B cell (primary cell): Measurements from ENCODE around the gene CTXND1. TPM values are rescaled to one million over a fixed set of nuclear protein-coding genes. Genes with fewer than 3 reads are reported as not detected.

Experiments
- ATAC-seq: fragments of 200-7000 bp; cut with Tn5 transposase; one replicate; pipeline ENCODE4 v1.10.0; 2021; ENCODE audit warnings: low read depth, mild to moderate bottlenecking, moderate number of reproducible peaks, moderate library complexity
- CTCF ChIA-PET: fragments of 350-600 bp; sonication (Branson Sonifier 250); formaldehyde crosslinking; loops from one replicate; lab custom pipeline; 2021; ENCODE audit warnings: antibody characterized with exemption, inconsistent platforms; lab: Charles Lee
- POLR2A ChIA-PET: fragments of 350-600 bp; sonication (Branson Sonifier 250); formaldehyde crosslinking; loops from one replicate; lab custom pipeline; 2021; ENCODE audit warnings: antibody characterized with exemption; lab: Charles Lee
- DNase-seq: peaks from one replicate; pipeline ENCODE4 v3.0.0; 2013
- H2AFZ ChIP-seq: 2 replicates; pipeline ENCODE4 v1.6.1; 2012; ENCODE audit warnings: mild to moderate bottlenecking, low read depth, low read length; ENCODE audit not compliant: insufficient read depth, poor library complexity, severe bottlenecking
- H3K27ac ChIP-seq, 2 donors: 1 replicate in 1 of 2; 2 replicates in 1 of 2; pipeline ENCODE4 v1.5.1; 2012 to 2013; ENCODE audit warnings: low read length in 2 of 2, mild to moderate bottlenecking in 2 of 2, moderate library complexity in 1 of 2
- H3K27me3 ChIP-seq, 4 experiments: fragments of 200-600 bp in 1 of 4; sonication (generic) in 1 of 4; replicated peaks in 1 of 4; 1 replicate in 2 of 4; 2 replicates in 2 of 4; pipeline versions ENCODE4 v1.6.1 to v1.7.0; 2013 to 2016; ENCODE audit warnings: low read length in 3 of 4, mild to moderate bottlenecking in 2 of 4, mixed read lengths in 1 of 4, moderate library complexity in 1 of 4; ENCODE audit not compliant: insufficient read depth in 4 of 4, control insufficient read depth in 3 of 4; ENCODE audit errors: control extremely low read depth in 1 of 4
- H3K36me3 ChIP-seq, 2 experiments: replicated peaks in 1 of 2; 1 replicate in 1 of 2; 2 replicates in 1 of 2; pipeline versions ENCODE4 v1.6.1 to v1.7.1; 2013; ENCODE audit warnings: low read length in 1 of 2; ENCODE audit not compliant: insufficient read depth in 2 of 2, control insufficient read depth in 1 of 2; ENCODE audit errors: control extremely low read depth in 1 of 2, extremely low read depth in 1 of 2
- H3K4me1 ChIP-seq, 2 donors: fragments of 200-600 bp in 1 of 2; sonication (generic) in 1 of 2; 1 replicate in 1 of 2; 2 replicates in 1 of 2; pipeline versions ENCODE4 v1.5.1 to v1.6.1; 2013 to 2017; ENCODE audit warnings: low read length in 2 of 2; ENCODE audit not compliant: control insufficient read depth in 2 of 2, insufficient read depth in 2 of 2
- H3K4me2 ChIP-seq: replicated peaks from 2 replicates; pipeline ENCODE3; 2012; ENCODE audit warnings: mild to moderate bottlenecking, low read depth, low read length; ENCODE audit not compliant: poor library complexity, severe bottlenecking
- H3K4me3 ChIP-seq, 5 experiments: fragments of 200-600 bp in 1 of 5; sonication (generic) in 1 of 5; 1 replicate in 3 of 5; 2 replicates in 2 of 5; pipeline versions ENCODE4 v1.5.1 to v1.7.0; 2011 to 2016; ENCODE audit warnings: low read length in 4 of 5, mild to moderate bottlenecking in 4 of 5, low read depth in 2 of 5, control low read depth in 1 of 5, moderate library complexity in 1 of 5; ENCODE audit not compliant: insufficient read depth in 1 of 5; ENCODE audit errors: control extremely low read depth in 1 of 5, extremely low read depth in 1 of 5
- H3K79me2 ChIP-seq: fragments of 200-600 bp; sonication (generic); one replicate; pipeline ENCODE4 v1.6.0; 2016; ENCODE audit warnings: low read length; ENCODE audit not compliant: control insufficient read depth, insufficient read depth
- H3K9ac ChIP-seq: fragments of 200-600 bp; sonication (generic); 2 replicates; pipeline ENCODE4 v1.6.1; 2017; ENCODE audit warnings: mild to moderate bottlenecking, low read length, moderate library complexity
- H3K9me3 ChIP-seq, 3 donors: one replicate each; pipeline versions ENCODE4 v1.6.1 to v1.7.1; 2013; ENCODE audit warnings: low read length in 2 of 3; ENCODE audit not compliant: control insufficient read depth in 2 of 3, insufficient read depth in 1 of 3; ENCODE audit errors: control extremely low read depth in 1 of 3
- H4K20me1 ChIP-seq: 2 replicates; pipeline ENCODE4 v1.6.0; 2012; ENCODE audit warnings: mild to moderate bottlenecking, low read length; ENCODE audit not compliant: insufficient read depth, control insufficient read depth, poor library complexity, severe bottlenecking
- H3K27ac Mint-ChIP-seq: one replicate; pipeline ENCODE4 v1.8.0; 2021; ENCODE audit warnings: mixed read lengths
- H3K27me3 Mint-ChIP-seq: one replicate; pipeline ENCODE4 v1.8.0; 2021; ENCODE audit warnings: mixed read lengths
- H3K4me1 Mint-ChIP-seq: one replicate; pipeline ENCODE4 v1.8.0; 2021; ENCODE audit warnings: mixed read lengths
- H3K4me3 Mint-ChIP-seq: one replicate; pipeline ENCODE4 v1.8.0; 2021; ENCODE audit warnings: mixed read lengths
- H3K9me3 Mint-ChIP-seq: one replicate; pipeline ENCODE4 v1.8.0; 2022; ENCODE audit warnings: mixed read lengths; ENCODE audit not compliant: insufficient read depth
- EZH2 ChIP-seq: IDR thresholded peaks from 2 replicates; pipeline ENCODE4 v1.6.1; 2012; ENCODE audit warnings: borderline replicate concordance, low read depth, mild to moderate bottlenecking, moderate library complexity, low read length; ENCODE audit not compliant: insufficient read depth, poor library complexity, severe bottlenecking
- WGBS: methylation state at CpG from one replicate; pipeline ENCODE4 v1.1.5; 2013; ENCODE audit warnings: missing lambda C conversion rate; ENCODE audit not compliant: insufficient coverage; 5-methylcytosine and 5-hydroxymethylcytosine counted together
- intact Hi-C: fragments of 100-400 bp; cut with micrococcal nuclease; formaldehyde crosslinking; loops from one replicate; pipeline ENCODE4 v1.10.0; 2022
- polyA plus RNA-seq: library from polyadenylated mRNA; depleted of rRNA; stranded (reverse); fragments of >200 nt; gene quantifications from 2 replicates; pipeline ENCODE4 v1.2.3, GENCODE V29; 2012
- total RNA-seq, 2 donors: library from RNA; stranded (reverse); fragments of 120-200 nt in 1 of 2; gene quantifications; 1 replicate in 1 of 2; 2 replicates in 1 of 2; pipeline versions ENCODE4 v1.2.3 to v1.2.4, GENCODE V29; 2013 to 2022
- TF ChIP-seq, protein P1 (sequence below): fragments of 200-600 bp; IDR thresholded peaks from one replicate; pipeline ENCODE4 v1.8.0; 2022; ENCODE audit warnings: antibody characterized with exemption, mild to moderate bottlenecking

Gene CTXND1
- total and polyA plus RNA-seq, 2 donors (not counting 1 experiment from before 2014, with no cell fraction given): not detected

- ChIA-PET POLR2A (no interaction called here), CTCF (interaction anchor here (0.9 to 1.7 kb wide), 3 partner anchors 11 to 786 kb away, joined by 3 to 4 read pairs (median 3); no protein-coding TSS in a partner anchor)
- no peaks in the 10 kb centered on the region for H3K9me3 Mint-ChIP-seq
- WGBS: 100% methylated on average over 2 of the region's 5 CpGs
- no peaks in the 10 kb centered on the region for H3K4me1 Mint-ChIP-seq
- Histone ChIP-seq H3K9ac (no peak overlapping the region), H3K27me3 (no peaks in the 10 kb centered on the region), H3K79me2 (no peaks in the 10 kb centered on the region), H4K20me1 (no peaks in the 10 kb centered on the region), H3K27ac (no peak overlapping the region), H3K4me3 (no peak overlapping the region), H3K36me3 (no peaks in the 10 kb centered on the region), H3K9me3 (no peaks in the 10 kb centered on the region), H2AFZ (no peak overlapping the region), H3K4me1 (no peaks in the 10 kb centered on the region), H3K4me2 (no peak overlapping the region)
- H3K27me3 Mint-ChIP-seq: no peaks in the 10 kb centered on the region
- ATAC-seq: no peak
- no peak for DNase-seq
- TF ChIP-seq EZH2: no peak
- TF ChIP-seq, protein P1, sequence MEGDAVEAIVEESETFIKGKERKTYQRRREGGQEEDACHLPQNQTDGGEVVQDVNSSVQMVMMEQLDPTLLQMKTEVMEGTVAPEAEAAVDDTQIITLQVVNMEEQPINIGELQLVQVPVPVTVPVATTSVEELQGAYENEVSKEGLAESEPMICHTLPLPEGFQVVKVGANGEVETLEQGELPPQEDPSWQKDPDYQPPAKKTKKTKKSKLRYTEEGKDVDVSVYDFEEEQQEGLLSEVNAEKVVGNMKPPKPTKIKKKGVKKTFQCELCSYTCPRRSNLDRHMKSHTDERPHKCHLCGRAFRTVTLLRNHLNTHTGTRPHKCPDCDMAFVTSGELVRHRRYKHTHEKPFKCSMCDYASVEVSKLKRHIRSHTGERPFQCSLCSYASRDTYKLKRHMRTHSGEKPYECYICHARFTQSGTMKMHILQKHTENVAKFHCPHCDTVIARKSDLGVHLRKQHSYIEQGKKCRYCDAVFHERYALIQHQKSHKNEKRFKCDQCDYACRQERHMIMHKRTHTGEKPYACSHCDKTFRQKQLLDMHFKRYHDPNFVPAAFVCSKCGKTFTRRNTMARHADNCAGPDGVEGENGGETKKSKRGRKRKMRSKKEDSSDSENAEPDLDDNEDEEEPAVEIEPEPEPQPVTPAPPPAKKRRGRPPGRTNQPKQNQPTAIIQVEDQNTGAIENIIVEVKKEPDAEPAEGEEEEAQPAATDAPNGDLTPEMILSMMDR: no peak
- no peak overlapping the region for H3K27ac Mint-ChIP-seq
- intact Hi-C loops: no loop called here
- no peak overlapping the region for H3K4me3 Mint-ChIP-seq
Measured at GRCh38 chr15:80168421-80168820, 83.6 kb downstream of the CTXND1 start.

DNA sequence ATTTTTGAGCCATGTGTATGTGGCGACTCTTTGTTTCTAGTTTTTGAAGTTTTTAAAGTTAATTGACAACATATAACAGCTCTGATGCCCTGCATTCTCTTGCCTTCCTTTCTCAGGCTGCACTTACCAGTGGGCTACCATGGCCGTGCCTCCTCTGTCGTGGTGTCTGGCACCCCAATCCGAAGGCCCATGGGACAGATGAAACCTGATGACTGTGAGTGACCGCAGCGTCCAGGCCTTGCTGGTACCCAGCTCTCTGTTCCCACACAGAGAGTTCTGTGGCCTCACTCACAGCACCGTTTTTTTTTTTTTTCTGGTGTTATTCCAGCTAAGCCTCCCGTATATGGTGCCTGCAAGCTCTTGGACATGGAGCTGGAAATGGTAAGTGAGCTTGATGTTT is 84.1 kb downstream of the CTXND1 start:
- TF ChIP-seq, protein P1: no peak
- no peak for TF ChIP-seq EZH2
- Histone ChIP-seq H3K9ac (no peak overlapping the region), H3K4me1 (no peaks in the 10 kb centered on the region), H3K79me2 (no peaks in the 10 kb centered on the region), H3K4me3 (no peak overlapping the region), H3K27ac (no peak overlapping the region), H3K36me3 (no peaks in the 10 kb centered on the region), H3K27me3 (no peaks in the 10 kb centered on the region), H4K20me1 (no peaks in the 10 kb centered on the region), H3K4me2 (no peak overlapping the region), H2AFZ (no peak overlapping the region), H3K9me3 (no peaks in the 10 kb centered on the region)
- ChIA-PET POLR2A (no interaction called here), CTCF (interaction anchor here (0.6 to 1.7 kb wide), 3 partner anchors 16 to 786 kb away, joined by 3 to 4 read pairs (median 3); no protein-coding TSS in a partner anchor)
- Mint-ChIP-seq H3K27ac (no peak overlapping the region), H3K9me3 (no peaks in the 10 kb centered on the region), H3K27me3 (no peaks in the 10 kb centered on the region), H3K4me1 (no peaks in the 10 kb centered on the region), H3K4me3 (no peak overlapping the region)
- no peak for ATAC-seq
- intact Hi-C loops: no loop called here
- no peak for DNase-seq
- 96% methylated on average over 6 of the region's 8 CpGs for WGBS
